ENCODE data around the gene RPS15.

DNA sequence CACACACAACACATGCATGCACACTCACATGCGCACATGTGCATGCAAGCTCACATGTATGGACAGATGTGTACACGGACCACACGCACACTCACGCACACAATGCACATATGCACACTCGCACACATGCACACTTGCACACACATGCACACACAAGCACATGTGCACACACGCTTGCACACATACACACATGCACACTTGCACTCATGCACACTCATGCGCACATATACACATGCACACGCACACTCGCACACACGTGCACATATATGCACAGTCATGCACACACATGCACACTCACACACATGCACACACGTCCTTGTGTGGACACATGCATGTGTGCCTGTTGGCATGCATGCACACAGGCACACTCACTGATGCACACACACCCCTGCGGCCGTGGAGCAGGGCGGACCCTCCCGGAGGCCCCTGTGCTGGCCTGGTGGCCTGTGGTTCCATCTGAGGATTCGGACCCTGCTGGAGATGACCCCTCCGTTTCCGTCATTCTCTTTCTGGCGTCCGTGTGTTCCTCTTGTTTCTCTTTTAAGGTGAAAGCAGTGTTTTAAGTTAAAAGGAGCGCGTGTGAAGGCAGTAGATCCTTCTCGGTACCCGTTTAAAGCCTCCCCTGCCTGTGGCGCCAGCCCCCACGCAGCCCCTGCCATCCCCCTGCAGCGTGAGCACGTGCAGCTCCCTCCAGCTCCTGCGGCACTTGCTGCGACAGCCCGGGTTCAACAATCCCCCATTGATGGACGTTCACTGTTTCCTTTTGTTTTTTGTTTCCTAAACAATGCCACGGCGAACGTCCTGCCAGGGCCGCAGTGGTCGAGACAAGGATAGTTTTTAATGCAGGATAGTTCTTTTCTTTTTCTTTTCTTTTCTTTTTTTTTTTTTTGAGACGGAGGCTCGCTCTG, 48.9 kb upstream of the RPS15 start:
- TF ChIP-seq, protein P1, sequence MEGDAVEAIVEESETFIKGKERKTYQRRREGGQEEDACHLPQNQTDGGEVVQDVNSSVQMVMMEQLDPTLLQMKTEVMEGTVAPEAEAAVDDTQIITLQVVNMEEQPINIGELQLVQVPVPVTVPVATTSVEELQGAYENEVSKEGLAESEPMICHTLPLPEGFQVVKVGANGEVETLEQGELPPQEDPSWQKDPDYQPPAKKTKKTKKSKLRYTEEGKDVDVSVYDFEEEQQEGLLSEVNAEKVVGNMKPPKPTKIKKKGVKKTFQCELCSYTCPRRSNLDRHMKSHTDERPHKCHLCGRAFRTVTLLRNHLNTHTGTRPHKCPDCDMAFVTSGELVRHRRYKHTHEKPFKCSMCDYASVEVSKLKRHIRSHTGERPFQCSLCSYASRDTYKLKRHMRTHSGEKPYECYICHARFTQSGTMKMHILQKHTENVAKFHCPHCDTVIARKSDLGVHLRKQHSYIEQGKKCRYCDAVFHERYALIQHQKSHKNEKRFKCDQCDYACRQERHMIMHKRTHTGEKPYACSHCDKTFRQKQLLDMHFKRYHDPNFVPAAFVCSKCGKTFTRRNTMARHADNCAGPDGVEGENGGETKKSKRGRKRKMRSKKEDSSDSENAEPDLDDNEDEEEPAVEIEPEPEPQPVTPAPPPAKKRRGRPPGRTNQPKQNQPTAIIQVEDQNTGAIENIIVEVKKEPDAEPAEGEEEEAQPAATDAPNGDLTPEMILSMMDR (IDR thresholded peaks at IDR 0.05; ENCODE audit: low read length): no peak
- no peak for TF ChIP-seq EZH2 (IDR thresholded peaks at IDR 0.05; ENCODE audit: borderline replicate concordance, low read length)
